ENCODE measurements around the gene SEMA4F. TPM values are rescaled to one million over a fixed set of nuclear protein-coding genes. Genes with fewer than 3 reads are reported as not detected.
"Not testable (repeated sequence)": the region's sequence is repeated elsewhere in the genome, so short reads cannot be mapped to it uniquely, and the experiment has no call there.

SEMA4F gene
- total and polyA plus RNA-seq, 2 donors = 2.5 to 3.5 TPM

DNA sequence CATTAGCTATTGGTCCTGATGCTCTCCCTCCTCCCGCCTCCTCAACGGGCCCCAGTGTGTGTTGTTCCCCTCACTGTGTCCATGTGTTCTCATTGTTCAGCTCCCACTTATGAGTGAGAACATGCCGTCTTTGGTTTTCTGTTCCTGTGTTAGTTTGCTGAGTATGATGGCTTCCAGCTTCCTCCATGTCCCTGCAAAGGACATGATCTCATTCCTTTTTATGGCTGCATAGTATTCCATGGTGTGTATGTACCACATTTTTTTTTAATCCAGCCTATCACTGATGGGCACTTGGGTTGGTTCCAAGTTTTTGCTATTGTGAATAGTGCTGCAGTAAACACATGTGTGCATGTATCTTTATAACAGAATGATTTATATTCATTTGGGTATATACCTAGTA, 23.6 kb upstream of the SEMA4F start:
- not testable (repeated sequence) for H3K4me1 ChIP-seq (ENCODE audit: control insufficient read depth in 2 of 2, insufficient read depth in 2 of 2, low read length in 2 of 2); H3K9me3 ChIP-seq (ENCODE audit: control insufficient read depth in 2 of 2, insufficient read depth in 1 of 2, low read length in 1 of 2); H3K27me3 ChIP-seq (ENCODE audit: control insufficient read depth in 2 of 2, insufficient read depth in 1 of 2, low read length in 1 of 2); H3K36me3 ChIP-seq (ENCODE audit: control insufficient read depth in 2 of 2, insufficient read depth in 2 of 2, low read length in 1 of 2); H3K27ac ChIP-seq (ENCODE audit: low read depth in 1 of 2, low read length in 1 of 2); H3K4me3 ChIP-seq (ENCODE audit: low read length in 2 of 2); DNase-seq (ENCODE audit: low read depth in 6 of 9, low spot score in 9 of 9)
- WGBS = 97% methylated on average over 3 of the region's 3 CpGs

- Histone ChIP-seq H3K36me3 (ENCODE audit: control insufficient read depth in 2 of 2, insufficient read depth in 2 of 2, low read length in 1 of 2) (no peaks in the 10 kb centered on the region), H3K27ac (ENCODE audit: low read depth in 1 of 2, low read length in 1 of 2) (no peak overlapping the region), H3K4me1 (ENCODE audit: control insufficient read depth in 2 of 2, insufficient read depth in 2 of 2, low read length in 2 of 2) (no peaks in the 10 kb centered on the region), H3K4me3 (ENCODE audit: low read length in 2 of 2) (no peak overlapping the region), H3K27me3 (ENCODE audit: control insufficient read depth in 2 of 2, insufficient read depth in 1 of 2, low read length in 1 of 2) (no peaks in the 10 kb centered on the region), H3K9me3 (ENCODE audit: control insufficient read depth in 2 of 2, insufficient read depth in 1 of 2, low read length in 1 of 2) (no peaks in the 10 kb centered on the region)
- 98% methylated on average over 3 of the region's 3 CpGs for WGBS
- no peak for DNase-seq (ENCODE audit: low read depth in 6 of 9, low spot score in 9 of 9)
These were observed 21.7 kb upstream of the SEMA4F start for GRCh38 chr2:74632209-74632938.

DNA sequence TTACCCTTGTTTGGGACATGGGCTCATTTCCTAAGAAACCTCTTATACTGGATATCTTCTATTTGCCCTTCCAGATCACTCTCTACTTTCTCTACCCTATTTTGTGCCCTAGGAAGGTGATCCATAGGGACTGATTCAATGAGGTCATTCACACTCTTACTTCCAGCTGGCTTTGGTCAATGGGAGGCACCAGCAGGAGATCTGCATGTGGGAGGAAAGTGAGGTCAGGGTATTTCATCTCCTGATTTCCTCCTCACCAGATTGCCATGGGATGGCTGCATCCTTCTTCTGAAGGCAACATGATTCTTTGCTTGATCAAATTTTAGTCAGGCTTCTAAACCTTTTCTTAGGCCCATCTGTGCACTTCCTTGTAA, 21.1 kb upstream of the SEMA4F start:
- H3K9me3 ChIP-seq (ENCODE audit: control insufficient read depth in 2 of 2, insufficient read depth in 1 of 2, low read length in 1 of 2) = no peaks in the 10 kb centered on the region
- H3K4me3 ChIP-seq (ENCODE audit: low read length in 2 of 2) = no peak overlapping the region
- DNase-seq (ENCODE audit: low read depth in 6 of 9, low spot score in 9 of 9) = no peak
- no peaks in the 10 kb centered on the region for H3K27me3 ChIP-seq (ENCODE audit: control insufficient read depth in 2 of 2, insufficient read depth in 1 of 2, low read length in 1 of 2)
- no peak overlapping the region for H3K27ac ChIP-seq (ENCODE audit: low read depth in 1 of 2, low read length in 1 of 2)
- H3K4me1 ChIP-seq (ENCODE audit: control insufficient read depth in 2 of 2, insufficient read depth in 2 of 2, low read length in 2 of 2) = no peaks in the 10 kb centered on the region
- no peaks in the 10 kb centered on the region for H3K36me3 ChIP-seq (ENCODE audit: control insufficient read depth in 2 of 2, insufficient read depth in 2 of 2, low read length in 1 of 2)

DNA sequence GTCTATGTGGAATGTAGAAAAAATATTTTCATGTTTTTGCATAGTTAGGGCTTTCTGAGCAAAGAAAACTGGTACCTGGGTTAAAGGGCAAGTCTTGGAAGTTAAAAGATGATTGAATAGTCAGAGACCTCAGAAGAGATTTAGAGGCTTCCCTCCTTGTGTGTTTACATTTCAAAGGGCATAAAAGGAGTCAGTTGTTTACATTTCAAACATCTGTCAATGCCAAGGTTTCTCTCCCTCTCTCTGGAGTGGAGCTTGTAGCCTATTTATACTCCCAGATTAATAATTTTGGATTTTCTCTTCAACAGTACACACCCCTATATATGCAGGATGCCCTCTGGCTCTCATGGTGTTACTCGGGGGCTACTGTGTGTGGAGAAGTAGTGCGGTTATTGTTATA, 14.5 kb upstream of the SEMA4F start:
- no peaks in the 10 kb centered on the region for H3K36me3 ChIP-seq (ENCODE audit: control insufficient read depth in 2 of 2, insufficient read depth in 2 of 2, low read length in 1 of 2)
- no peak overlapping the region for H3K27ac ChIP-seq (ENCODE audit: low read depth in 1 of 2, low read length in 1 of 2)
- H3K9me3 ChIP-seq (ENCODE audit: control insufficient read depth in 2 of 2, insufficient read depth in 1 of 2, low read length in 1 of 2) = no peaks in the 10 kb centered on the region
- DNase-seq (ENCODE audit: low read depth in 6 of 9, low spot score in 9 of 9) = no peak
- no peaks in the 10 kb centered on the region for H3K4me1 ChIP-seq (ENCODE audit: control insufficient read depth in 2 of 2, insufficient read depth in 2 of 2, low read length in 2 of 2)
- H3K4me3 ChIP-seq (ENCODE audit: low read length in 2 of 2) = no peak overlapping the region
- no peaks in the 10 kb centered on the region for H3K27me3 ChIP-seq (ENCODE audit: control insufficient read depth in 2 of 2, insufficient read depth in 1 of 2, low read length in 1 of 2)
- 97% methylated on average over 2 of the region's 2 CpGs for WGBS

- 89% methylated on average over 4 of the region's 4 CpGs for WGBS
- no peaks in the 10 kb centered on the region for H3K36me3 ChIP-seq (ENCODE audit: control insufficient read depth in 2 of 2, insufficient read depth in 2 of 2, low read length in 1 of 2)
- H3K27ac ChIP-seq (ENCODE audit: low read depth in 1 of 2, low read length in 1 of 2) = no peak overlapping the region
- no peaks in the 10 kb centered on the region for H3K9me3 ChIP-seq (ENCODE audit: control insufficient read depth in 2 of 2, insufficient read depth in 1 of 2, low read length in 1 of 2)
- peaks cover 0 to 4% of the 10 kb centered on the region in 2 donors for H3K4me1 ChIP-seq (ENCODE audit: control insufficient read depth in 2 of 2, insufficient read depth in 2 of 2, low read length in 2 of 2)
- no peak for DNase-seq (ENCODE audit: low read depth in 6 of 9, low spot score in 9 of 9)
- H3K4me3 ChIP-seq (ENCODE audit: low read length in 2 of 2) = no peak overlapping the region
- H3K27me3 ChIP-seq (ENCODE audit: control insufficient read depth in 2 of 2, insufficient read depth in 1 of 2, low read length in 1 of 2) = peaks cover 9 to 22% of the 10 kb centered on the region in 2 donors
These were observed 8.7 kb upstream of the SEMA4F start for GRCh38 chr2:74645344-74645743.

DNA sequence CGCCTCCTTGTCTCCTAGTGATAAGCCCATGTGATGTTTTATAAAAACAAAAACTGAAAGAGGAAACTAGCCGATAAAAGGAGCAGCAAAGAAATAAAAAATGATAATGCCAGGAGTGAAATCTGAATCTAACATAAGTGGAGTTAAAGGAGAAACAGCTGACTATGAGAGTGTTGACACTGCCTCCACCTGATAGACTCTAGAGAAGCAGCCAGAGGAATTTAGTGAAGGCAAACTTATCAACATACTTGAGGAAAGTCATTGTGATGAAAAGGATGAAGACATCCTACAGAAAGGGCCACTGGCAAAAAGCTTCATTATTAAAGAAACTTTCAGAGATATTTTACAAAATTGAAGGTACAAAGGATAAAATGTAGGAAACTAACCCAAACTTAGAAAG, 7.8 kb upstream of the SEMA4F start:
- H3K27me3 ChIP-seq (ENCODE audit: control insufficient read depth in 2 of 2, insufficient read depth in 1 of 2, low read length in 1 of 2) = peaks cover 9 to 22% of the 10 kb centered on the region in 2 donors
- H3K36me3 ChIP-seq (ENCODE audit: control insufficient read depth in 2 of 2, insufficient read depth in 2 of 2, low read length in 1 of 2) = no peaks in the 10 kb centered on the region
- no peak overlapping the region for H3K27ac ChIP-seq (ENCODE audit: low read depth in 1 of 2, low read length in 1 of 2)
- WGBS = 92% methylated on average over 2 of the region's 2 CpGs
- H3K4me1 ChIP-seq (ENCODE audit: control insufficient read depth in 2 of 2, insufficient read depth in 2 of 2, low read length in 2 of 2) = peaks cover 0 to 4% of the 10 kb centered on the region in 2 donors
- no peak for DNase-seq (ENCODE audit: low read depth in 6 of 9, low spot score in 9 of 9)
- H3K4me3 ChIP-seq (ENCODE audit: low read length in 2 of 2) = no peak overlapping the region
- H3K9me3 ChIP-seq (ENCODE audit: control insufficient read depth in 2 of 2, insufficient read depth in 1 of 2, low read length in 1 of 2) = no peaks in the 10 kb centered on the region

GRCh38 chr2:74646834-74647482, 7.1 kb upstream of the SEMA4F start:
- Histone ChIP-seq H3K9me3 (ENCODE audit: control insufficient read depth in 2 of 2, insufficient read depth in 1 of 2, low read length in 1 of 2) (no peaks in the 10 kb centered on the region), H3K4me1 (ENCODE audit: control insufficient read depth in 2 of 2, insufficient read depth in 2 of 2, low read length in 2 of 2) (peaks cover 0 to 4% of the 10 kb centered on the region in 2 donors), H3K27ac (ENCODE audit: low read depth in 1 of 2, low read length in 1 of 2) (no peak overlapping the region), H3K36me3 (ENCODE audit: control insufficient read depth in 2 of 2, insufficient read depth in 2 of 2, low read length in 1 of 2) (no peaks in the 10 kb centered on the region), H3K27me3 (ENCODE audit: control insufficient read depth in 2 of 2, insufficient read depth in 1 of 2, low read length in 1 of 2) (peaks cover 9 to 22% of the 10 kb centered on the region in 2 donors), H3K4me3 (ENCODE audit: low read length in 2 of 2) (no peak overlapping the region)
- 98% methylated on average over 13 of the region's 13 CpGs for WGBS
- no peak for DNase-seq (ENCODE audit: low read depth in 6 of 9, low spot score in 9 of 9)

DNA sequence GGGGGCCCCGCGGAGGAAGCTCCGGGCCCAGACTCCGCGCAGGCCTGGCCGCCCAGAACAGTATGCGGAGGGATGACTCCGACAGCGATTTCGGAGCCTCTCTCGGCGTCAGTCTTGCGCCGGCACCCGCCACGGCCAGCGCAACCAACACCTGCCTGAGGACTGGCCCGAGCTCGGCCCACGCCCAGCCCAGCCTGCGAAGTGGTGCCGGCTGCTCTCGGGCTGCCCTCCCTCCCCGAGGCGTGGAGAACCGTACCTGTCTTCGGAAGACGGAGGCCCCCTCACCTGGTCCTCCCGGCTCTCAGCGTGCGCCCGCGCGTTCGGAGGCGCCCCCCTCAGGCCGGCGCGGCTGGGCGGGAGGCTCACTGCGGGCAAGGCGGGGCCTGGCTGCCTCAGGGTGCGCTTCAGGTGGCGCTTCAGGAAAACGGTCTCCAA, 6.0 kb upstream of the SEMA4F start, which contains the start of gene M1AP:
Gene M1AP (minus strand): TSS at position 322 of the 435 bp plus-strand sequence. CDS start 8,055 bp downstream, outside the sequence.
- Histone ChIP-seq H3K9me3 (ENCODE audit: control insufficient read depth in 2 of 2, insufficient read depth in 1 of 2, low read length in 1 of 2) (no peaks in the 10 kb centered on the region), H3K27me3 (ENCODE audit: control insufficient read depth in 2 of 2, insufficient read depth in 1 of 2, low read length in 1 of 2) (peaks cover 9 to 22% of the 10 kb centered on the region in 2 donors), H3K4me3 (ENCODE audit: low read length in 2 of 2) (peak within 1 kb of the TSS in 1 of 2 donors; percentile 18), H3K4me1 (ENCODE audit: control insufficient read depth in 2 of 2, insufficient read depth in 2 of 2, low read length in 2 of 2) (peaks cover 0 to 4% of the 10 kb centered on the region in 2 donors), H3K27ac (ENCODE audit: low read depth in 1 of 2, low read length in 1 of 2) (no peak within 1 kb of the TSS), H3K36me3 (ENCODE audit: control insufficient read depth in 2 of 2, insufficient read depth in 2 of 2, low read length in 1 of 2) (no peaks in the 10 kb centered on the region)
- peak in 2 of 9 donors; percentile 12 to 18 for DNase-seq (ENCODE audit: low read depth in 6 of 9, low spot score in 9 of 9)
- 22% methylated on average over 45 of the region's 45 CpGs for WGBS

DNA sequence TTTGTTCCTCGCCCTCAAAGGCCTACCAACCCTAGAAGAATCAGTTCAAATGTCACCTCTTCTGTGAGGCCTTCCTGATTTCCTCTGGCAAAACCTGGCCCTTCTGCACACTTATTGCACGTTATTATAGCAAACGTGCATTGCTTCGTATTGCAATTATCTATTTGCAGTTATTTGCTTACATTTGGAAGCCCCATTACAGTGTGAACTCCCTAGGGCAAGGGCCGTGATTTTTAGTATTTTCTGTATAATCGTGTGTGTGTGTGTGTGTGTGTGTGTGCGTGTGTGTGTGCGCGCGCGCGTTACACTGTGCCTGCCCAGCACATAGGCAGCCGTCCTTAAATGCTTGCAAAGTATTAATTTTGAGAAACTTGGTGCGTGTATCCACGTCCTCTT, 460 bp upstream of the SEMA4F start:
- peaks cover 10 to 11% of the 10 kb centered on the region in 2 donors for H3K4me1 ChIP-seq (ENCODE audit: control insufficient read depth in 2 of 2, insufficient read depth in 2 of 2, low read length in 2 of 2)
- no peak overlapping the region for H3K27ac ChIP-seq (ENCODE audit: low read depth in 1 of 2, low read length in 1 of 2)
- H3K9me3 ChIP-seq (ENCODE audit: control insufficient read depth in 2 of 2, insufficient read depth in 1 of 2, low read length in 1 of 2) = no peaks in the 10 kb centered on the region
- WGBS = 9% methylated on average over 15 of the region's 15 CpGs
- H3K36me3 ChIP-seq (ENCODE audit: control insufficient read depth in 2 of 2, insufficient read depth in 2 of 2, low read length in 1 of 2) = no peaks in the 10 kb centered on the region
- peak in 1 of 9 donors; percentile 3 for DNase-seq (ENCODE audit: low read depth in 6 of 9, low spot score in 9 of 9)
- peaks cover 11 to 23% of the 10 kb centered on the region in 2 donors for H3K27me3 ChIP-seq (ENCODE audit: control insufficient read depth in 2 of 2, insufficient read depth in 1 of 2, low read length in 1 of 2)
- peak overlapping the region; percentile 63 to 83 for H3K4me3 ChIP-seq (ENCODE audit: low read length in 2 of 2)
